Tibial nerve (tissue), 4 donors: ENCODE data around the gene RAB5A. TPM values are rescaled to one million over a fixed set of nuclear protein-coding genes. Genes with fewer than 3 reads are reported as not detected.

ENCODE experiments used
- DNase-seq, 2 donors: peaks; one replicate each; pipeline ENCODE4 v3.0.0-alpha.2; 2019; ENCODE audit warnings: low spot score in 2 of 2
- H3K27ac ChIP-seq, 4 donors: fragments of 200-600 bp; sonication (generic) in 3 of 4; one replicate each; pipeline ENCODE4 v1.5.1; 2017 to 2019; ENCODE audit warnings: mild to moderate bottlenecking in 1 of 4
- H3K27me3 ChIP-seq, 2 donors: fragments of 200-600 bp; sonication (generic) in 1 of 2; one replicate each; pipeline versions ENCODE4 v1.5.1 to v1.6.0; 2017 to 2019
- H3K36me3 ChIP-seq, 3 donors: fragments of 200-600 bp; sonication (generic); one replicate each; pipeline ENCODE4 v1.5.1; 2018 to 2019
- H3K4me1 ChIP-seq, 4 donors: fragments of 200-600 bp; sonication (generic) in 3 of 4; one replicate each; pipeline ENCODE4 v1.5.1; 2017 to 2019
- H3K4me3 ChIP-seq, 4 donors: fragments of 200-600 bp; sonication (generic) in 3 of 4; one replicate each; pipeline ENCODE4 v1.5.1; 2017 to 2019; ENCODE audit warnings: mild to moderate bottlenecking in 1 of 4, moderate library complexity in 1 of 4
- H3K9me3 ChIP-seq, 4 donors: fragments of 200-600 bp; sonication (generic) in 3 of 4; one replicate each; pipeline ENCODE4 v1.5.1; 2017 to 2019
- CTCF ChIP-seq, 5 experiments: fragments of 200-600 bp in 3 of 5; fragments of 450-650 bp in 2 of 5; sonication (generic) in 3 of 5; IDR thresholded peaks; one replicate each; pipeline ENCODE4 v1.5.1; 2016 to 2019; ENCODE audit warnings: antibody characterized with exemption in 5 of 5, mild to moderate bottlenecking in 3 of 5, moderate library complexity in 2 of 5
- EP300 ChIP-seq, 2 donors: sonication (generic); formaldehyde crosslinking; IDR thresholded peaks; one replicate each; pipeline ENCODE4 v1.6.1; 2017; ENCODE audit warnings: antibody characterized with exemption in 2 of 2, mild to moderate bottlenecking in 1 of 2
- POLR2A ChIP-seq, 2 donors: fragments of 450-650 bp; IDR thresholded peaks; one replicate each; pipeline ENCODE4 v1.6.1; 2017; ENCODE audit warnings: antibody characterized with exemption in 2 of 2, mild to moderate bottlenecking in 2 of 2, moderate library complexity in 2 of 2
- WGBS, 2 donors: methylation state at CpG; one replicate each; pipeline ENCODE4 v1.1.5; 2018; 5-methylcytosine and 5-hydroxymethylcytosine counted together
- total RNA-seq, 4 donors: library from RNA; depleted of rRNA; stranded (reverse); fragments of >200 nt; gene quantifications; one replicate each; pipeline ENCODE4 v1.1.0, GENCODE V29; 2016

RAB5A gene
- total RNA-seq, 4 donors from 2014 or later: 47.7 to 83.0 (median 53.2) TPM

- no peaks in the 10 kb centered on the region for H3K36me3 ChIP-seq
- no peaks in the 10 kb centered on the region for H3K27me3 ChIP-seq
- no peaks in the 10 kb centered on the region for H3K4me1 ChIP-seq
- H3K4me3 ChIP-seq: no peak overlapping the region
- H3K9me3 ChIP-seq: no peaks in the 10 kb centered on the region
- H3K27ac ChIP-seq: no peak overlapping the region
- no peak for DNase-seq
- 71 to 74% methylated on average over 3 of the region's 3 CpGs for WGBS, 2 donors
- TF ChIP-seq EP300 (IDR thresholded peaks at IDR 0.05) (no peak), POLR2A (IDR thresholded peaks at IDR 0.05) (no peak), CTCF (IDR thresholded peaks at IDR 0.05) (no peak)
Observed at GRCh38 chr3:20001932-20002331, 55.0 kb downstream of the RAB5A start.

GRCh38 chr3:20007960-20008359, 61.1 kb downstream of the RAB5A start:
- no peaks in the 10 kb centered on the region for H3K27me3 ChIP-seq
- 97 to 98% methylated on average over 20 of the region's 20 CpGs for WGBS, 2 donors
- no peak for TF ChIP-seq EP300 (IDR thresholded peaks at IDR 0.05)
- TF ChIP-seq CTCF (IDR thresholded peaks at IDR 0.05): no peak
- no peak for TF ChIP-seq POLR2A (IDR thresholded peaks at IDR 0.05)

GRCh38 chr3:20008646-20009045, 61.7 kb downstream of the RAB5A start:
- DNase-seq: no peak
- WGBS, 2 donors: 80 to 86% methylated on average over 2 of the region's 2 CpGs
- Histone ChIP-seq H3K4me1 (no peaks in the 10 kb centered on the region), H3K27me3 (no peaks in the 10 kb centered on the region), H3K9me3 (no peaks in the 10 kb centered on the region), H3K27ac (no peak overlapping the region), H3K4me3 (no peak overlapping the region), H3K36me3 (no peaks in the 10 kb centered on the region)
- TF ChIP-seq POLR2A (IDR thresholded peaks at IDR 0.05) (no peak), CTCF (IDR thresholded peaks at IDR 0.05) (no peak), EP300 (IDR thresholded peaks at IDR 0.05) (no peak)

More at GRCh38 chr3:20007960-20008359, 61.1 kb downstream of the RAB5A start:
- Histone ChIP-seq H3K9me3 (no peaks in the 10 kb centered on the region), H3K27ac (no peak overlapping the region), H3K4me3 (no peak overlapping the region), H3K36me3 (no peaks in the 10 kb centered on the region), H3K4me1 (no peaks in the 10 kb centered on the region)
- no peak for DNase-seq

- no peaks in the 10 kb centered on the region for H3K4me1 ChIP-seq
- no peaks in the 10 kb centered on the region for H3K9me3 ChIP-seq
- 87 to 93% methylated on average over 4 of the region's 4 CpGs for whole genome bisulfite sequencing, 2 donors
- DNase-seq: no peak
- no peaks in the 10 kb centered on the region for H3K27me3 ChIP-seq
- H3K4me3 ChIP-seq: no peak within 1 kb of the TSS
- no peaks in the 10 kb centered on the region for H3K36me3 ChIP-seq
- TF ChIP-seq CTCF (IDR thresholded peaks at IDR 0.05) (no peak), EP300 (IDR thresholded peaks at IDR 0.05) (no peak), POLR2A (IDR thresholded peaks at IDR 0.05) (no peak)
- H3K27ac ChIP-seq: no peak within 1 kb of the TSS
Observed at GRCh38 chr3:20012164-20012563, 65.3 kb downstream of the RAB5A start, which contains the start of gene PP2D1. TSS of gene PP2D1 (minus strand) at chr3:20012264. CDS start at chr3:20012072, 192 bp downstream.

GRCh38 chr3:20013396-20013795, 66.5 kb downstream of the RAB5A start:
- no peak for DNase-seq

More at GRCh38 chr3:20013396-20013795, 66.5 kb downstream of the RAB5A start:
- H3K27me3 ChIP-seq: no peaks in the 10 kb centered on the region
- H3K9me3 ChIP-seq: no peaks in the 10 kb centered on the region
- H3K36me3 ChIP-seq: no peaks in the 10 kb centered on the region
- no peak overlapping the region for H3K27ac ChIP-seq
- 82 to 100% methylated on average over 1 of the region's 1 CpG for WGBS, 2 donors
- no peaks in the 10 kb centered on the region for H3K4me1 ChIP-seq
- no peak overlapping the region for H3K4me3 ChIP-seq
- no peak for TF ChIP-seq CTCF (IDR thresholded peaks at IDR 0.05)
- no peak for TF ChIP-seq EP300 (IDR thresholded peaks at IDR 0.05)
- no peak for TF ChIP-seq POLR2A (IDR thresholded peaks at IDR 0.05)
